Hepatocyte (in vitro differentiated cells): ENCODE results near the gene CELA2B. TPM values are rescaled to one million over a fixed set of nuclear protein-coding genes. Genes with fewer than 3 reads are reported as not detected.

ENCODE experiments used
- DNase-seq: peaks from one replicate; pipeline ENCODE4 v3.0.0-alpha.2; 2016; ENCODE audit warnings: low spot score
- H2AFZ ChIP-seq: fragments of 200-600 bp; sonication (generic); 2 replicates; pipeline ENCODE4 v1.6.0; 2016; ENCODE audit warnings: antibody characterized with exemption, mild to moderate bottlenecking
- H3K27ac ChIP-seq: fragments of 200-600 bp; sonication (generic); 2 replicates; pipeline ENCODE4 v1.5.1; 2016; ENCODE audit warnings: mild to moderate bottlenecking
- H3K27me3 ChIP-seq: fragments of 200-600 bp; sonication (generic); 2 replicates; pipeline ENCODE4 v1.6.1; 2016
- H3K36me3 ChIP-seq: fragments of 200-600 bp; sonication (generic); replicated peaks from 2 replicates; pipeline ENCODE4 v1.5.1; 2016; ENCODE audit warnings: low read depth; ENCODE audit not compliant: insufficient read depth
- H3K4me1 ChIP-seq: fragments of 200-600 bp; sonication (generic); 2 replicates; pipeline ENCODE4 v1.5.1; 2016; ENCODE audit warnings: mild to moderate bottlenecking, moderate library complexity; ENCODE audit not compliant: insufficient read depth
- H3K4me2 ChIP-seq: fragments of 200-600 bp; sonication (generic); 2 replicates; pipeline ENCODE4 v1.6.0; 2016
- H3K4me3 ChIP-seq: fragments of 200-600 bp; sonication (generic); 2 replicates; pipeline ENCODE4 v1.5.1; 2016; ENCODE audit warnings: mild to moderate bottlenecking
- H3K79me2 ChIP-seq: fragments of 200-600 bp; sonication (generic); 2 replicates; pipeline ENCODE4 v1.6.0; 2017; ENCODE audit warnings: mild to moderate bottlenecking
- H3K9me2 ChIP-seq: fragments of 200-600 bp; sonication (generic); replicated peaks from 2 replicates; pipeline ENCODE4 v1.6.0; 2017; ENCODE audit warnings: mild to moderate bottlenecking; ENCODE audit not compliant: insufficient read depth
- H3K9me3 ChIP-seq: fragments of 200-600 bp; sonication (generic); 2 replicates; pipeline ENCODE4 v1.5.1; 2016; ENCODE audit warnings: low read depth, mild to moderate bottlenecking
- H4K20me1 ChIP-seq: fragments of 200-600 bp; sonication (generic); 2 replicates; pipeline ENCODE4 v1.6.0; 2016; ENCODE audit warnings: mild to moderate bottlenecking; ENCODE audit not compliant: insufficient read depth, poor library complexity, severe bottlenecking
- CTCF ChIP-seq: fragments of 200-600 bp; sonication (generic); IDR thresholded peaks from 2 replicates; pipeline ENCODE4 v1.5.1; 2016; ENCODE audit warnings: antibody characterized with exemption, mild to moderate bottlenecking; ENCODE audit not compliant: poor library complexity
- EZH2 ChIP-seq: fragments of 200-600 bp; sonication (generic); IDR thresholded peaks from 2 replicates; pipeline ENCODE4 v1.6.1; 2016; ENCODE audit warnings: antibody characterized with exemption, mild to moderate bottlenecking, borderline replicate concordance
- EZH2phosphoT487 ChIP-seq: fragments of 200-600 bp; sonication (generic); IDR thresholded peaks from one replicate; pipeline ENCODE4 v1.6.1; 2018; ENCODE audit warnings: antibody characterized with exemption, mild to moderate bottlenecking, low read depth, moderate library complexity; ENCODE audit not compliant: unreplicated experiment, severe bottlenecking
- WGBS: methylation state at CpG from one replicate; pipeline ENCODE4 v1.1.6; 2016; ENCODE audit warnings: low lambda C conversion rate; ENCODE audit errors: missing lambda C conversion rate; 5-methylcytosine and 5-hydroxymethylcytosine counted together
- polyA plus RNA-seq: library from polyadenylated mRNA; unstranded; fragments of >200 nt; fragmentation: Nextera tagmentation; extraction: Ambion mirVana; gene quantifications from 2 replicates; pipeline ENCODE4 v1.2.1, GENCODE V29; 2016
- total RNA-seq: library from RNA; depleted of rRNA; stranded (reverse); fragments of >200 nt; gene quantifications from 2 replicates; pipeline ENCODE4 v1.2.3, GENCODE V29; 2014

CELA2B gene
- total and polyA plus RNA-seq, 2 experiments from 2014 or later = 0.73 to 1.4 TPM

- no peak overlapping the region for H3K4me3 ChIP-seq
- 91% methylated on average over 13 of the region's 13 CpGs for WGBS
Measured at GRCh38 chr1:15440357-15440756, 35.5 kb upstream of the CELA2B start.

GRCh38 chr1:15441247-15441646 is 34.7 kb upstream of the CELA2B start:
- Histone ChIP-seq H3K27ac (no peak overlapping the region), H3K9me3 (no peaks in the 10 kb centered on the region), H3K4me1 (no peaks in the 10 kb centered on the region), H3K36me3 (no peaks in the 10 kb centered on the region), H3K9me2 (no peaks in the 10 kb centered on the region), H3K27me3 (no peaks in the 10 kb centered on the region), H3K4me2 (no peak overlapping the region), H3K79me2 (no peaks in the 10 kb centered on the region), H2AFZ (no peak overlapping the region), H4K20me1 (no peaks in the 10 kb centered on the region), H3K4me3 (no peak overlapping the region)
- TF ChIP-seq EZH2phosphoT487 (no peak), EZH2 (no peak), CTCF (no peak)
- 98% methylated on average over 6 of the region's 6 CpGs for WGBS
- DNase-seq = no peak

More at GRCh38 chr1:15440357-15440756, 35.5 kb upstream of the CELA2B start:
- H3K36me3 ChIP-seq = no peaks in the 10 kb centered on the region
- DNase-seq = no peak
- no peak overlapping the region for H3K4me2 ChIP-seq
- H3K9me3 ChIP-seq = no peaks in the 10 kb centered on the region
- no peaks in the 10 kb centered on the region for H3K4me1 ChIP-seq
- no peaks in the 10 kb centered on the region for H3K79me2 ChIP-seq
- H3K27ac ChIP-seq = no peak overlapping the region
- H3K27me3 ChIP-seq = no peaks in the 10 kb centered on the region
- TF ChIP-seq CTCF = no peak
- TF ChIP-seq EZH2phosphoT487 = no peak
- no peak for TF ChIP-seq EZH2
- no peaks in the 10 kb centered on the region for H4K20me1 ChIP-seq
- H2AFZ ChIP-seq = no peak overlapping the region
- H3K9me2 ChIP-seq = no peaks in the 10 kb centered on the region

GRCh38 chr1:15442119-15442518 is 33.8 kb upstream of the CELA2B start:
- no peak overlapping the region for H3K4me3 ChIP-seq
- WGBS = 96% methylated on average over 8 of the region's 8 CpGs
- H3K36me3 ChIP-seq = no peaks in the 10 kb centered on the region
- DNase-seq = no peak
- H3K4me2 ChIP-seq = no peak overlapping the region
- no peaks in the 10 kb centered on the region for H3K9me2 ChIP-seq
- TF ChIP-seq EZH2 = no peak
- TF ChIP-seq CTCF = no peak
- no peak for TF ChIP-seq EZH2phosphoT487
- no peak overlapping the region for H3K27ac ChIP-seq
- no peaks in the 10 kb centered on the region for H3K9me3 ChIP-seq
- no peak overlapping the region for H2AFZ ChIP-seq
- no peaks in the 10 kb centered on the region for H4K20me1 ChIP-seq
- no peaks in the 10 kb centered on the region for H3K4me1 ChIP-seq
- no peaks in the 10 kb centered on the region for H3K79me2 ChIP-seq
- H3K27me3 ChIP-seq = no peaks in the 10 kb centered on the region

GRCh38 chr1:15442759-15443158 is 33.1 kb upstream of the CELA2B start:
- H2AFZ ChIP-seq = no peak overlapping the region
- H3K79me2 ChIP-seq = no peaks in the 10 kb centered on the region
- H3K27ac ChIP-seq = no peak overlapping the region
- no peaks in the 10 kb centered on the region for H3K4me1 ChIP-seq
- H3K9me3 ChIP-seq = no peaks in the 10 kb centered on the region
- no peaks in the 10 kb centered on the region for H3K9me2 ChIP-seq
- TF ChIP-seq CTCF (no peak), EZH2 (no peak), EZH2phosphoT487 (no peak)
- H3K36me3 ChIP-seq = no peaks in the 10 kb centered on the region
- no peak overlapping the region for H3K4me3 ChIP-seq
- H3K4me2 ChIP-seq = no peak overlapping the region
- H3K27me3 ChIP-seq = no peaks in the 10 kb centered on the region
- H4K20me1 ChIP-seq = no peaks in the 10 kb centered on the region
- WGBS = 91% methylated on average over 5 of the region's 5 CpGs
- no peak for DNase-seq
